ENCODE results near the gene SLC6A18. TPM values are rescaled to one million over a fixed set of nuclear protein-coding genes. Genes with fewer than 3 reads are reported as not detected.

SLC6A18 gene
- total and polyA plus RNA-seq, 9 of the 15 experiments (the other 6 are each of a cell fraction or from before 2014, with no cell fraction given) = not detected

GRCh38 chr5:1185629-1186350 lies 39.4 kb upstream of the SLC6A18 start (continued):
- TF ChIP-seq UBTF (IDR thresholded peaks at IDR 0.05; ENCODE audit: borderline replicate concordance in 1 of 2, low read depth in 2 of 2, low read length in 2 of 2) (peak; percentile 53 to 96; a peak in 3 of 4 replicates), NFATC3 (IDR thresholded peaks at IDR 0.05) (no peak), TGIF2 (CRISPR knock-in tag; IDR thresholded peaks at IDR 0.05) (no peak), RNF2 (IDR thresholded peaks at IDR 0.05) (peak; percentile 99), CREM (IDR thresholded peaks at IDR 0.05; ENCODE audit: low read depth) (peak; percentile 91), DLX4 (CRISPR knock-in tag; IDR thresholded peaks at IDR 0.05) (no peak), CREB3 (tag; conservative IDR thresholded peaks at IDR 0.05; ENCODE audit: low read depth) (peak; percentile 67; the same call in 1 of the 2 replicates), ZBED1 (IDR thresholded peaks at IDR 0.05) (peak; percentile 84; the same call in 1 of the 2 replicates), CLOCK (CRISPR knock-in tag; IDR thresholded peaks at IDR 0.05; ENCODE audit: borderline replicate concordance) (0 out of 2 replicates have a peak, but pooled peaks have one; percentile 64), TCF3 (CRISPR knock-in tag; IDR thresholded peaks at IDR 0.05) (peak; percentile 98), ETS1 (conservative IDR thresholded peaks at IDR 0.05; ENCODE audit: control insufficient read depth, low read depth, low read length) (peak; percentile 80; the same call in 1 of the 2 replicates), ZNF511 (CRISPR knock-in tag; IDR thresholded peaks at IDR 0.05) (0 out of 2 replicates have a peak, but pooled peaks have one; percentile 30), TOE1 (IDR thresholded peaks at IDR 0.05; ENCODE audit: borderline replicate concordance) (no peak), TOE1 (CRISPR knock-in tag; IDR thresholded peaks at IDR 0.05; ENCODE audit: borderline replicate concordance, low read depth) (peak; percentile 44; the same call in 1 of the 2 replicates), BMI1 (IDR thresholded peaks at IDR 0.05; ENCODE audit: low read length) (no peak), THAP12 (CRISPR knock-in tag; IDR thresholded peaks at IDR 0.05) (0 out of 2 replicates have a peak, but pooled peaks have one; percentile 18)

Measured in K562 (cell line).